ENCODE results near the gene FICD.
"Not testable (repeated sequence)": the region's sequence is repeated elsewhere in the genome, so short reads cannot be mapped to it uniquely, and the experiment has no call there.

The FICD gene

GRCh38 chr12:108538616-108539195, 23.6 kb downstream of the FICD start:
- no peak for DNase-seq

- no peak for DNase-seq
Measured at GRCh38 chr12:108542320-108542719, 27.2 kb downstream of the FICD start.

GRCh38 chr12:108543652-108544051, 28.6 kb downstream of the FICD start:
- no peak for DNase-seq

GRCh38 chr12:108547686-108548085, 32.6 kb downstream of the FICD start:
- no peak for DNase-seq

- DNase-seq = no peak
Measured at GRCh38 chr12:108548954-108549521, 34.0 kb downstream of the FICD start.

GRCh38 chr12:108551535-108551934, 36.5 kb downstream of the FICD start:
- no peak for DNase-seq

- no peak for DNase-seq
Measured at GRCh38 chr12:108553799-108554198, 38.7 kb downstream of the FICD start.

- DNase-seq = not testable (repeated sequence)
Measured at GRCh38 chr12:108555383-108555782, 40.3 kb downstream of the FICD start.

- DNase-seq = no peak
Measured at GRCh38 chr12:108559007-108559655, 44.1 kb downstream of the FICD start.

- no peak for DNase-seq
Measured at GRCh38 chr12:108559748-108560147, 44.7 kb downstream of the FICD start.

GRCh38 chr12:108560321-108560721, 45.2 kb downstream of the FICD start:
- DNase-seq = peak; percentile 22

GRCh38 chr12:108560752-108561719, 46.0 kb downstream of the FICD start, which contains the start of gene SART3:
SART3 (minus strand) TSS chr12:108561173; CDS start chr12:108561154, 19 bp downstream.
- peak; percentile 68 for DNase-seq

GRCh38 chr12:108561852-108562347, 46.8 kb downstream of the FICD start:
- DNase-seq = peak; percentile 6

GRCh38 chr12:108562348-108563135, 47.5 kb downstream of the FICD start, which contains the start of gene ISCU:
ISCU (plus strand) TSS chr12:108562596; CDS start chr12:108562623, 27 bp downstream.
- DNase-seq = peak; percentile 91

- peak; percentile 85 for DNase-seq
Measured at GRCh38 chr12:108563136-108563803, 48.2 kb downstream of the FICD start.

- no peak for DNase-seq
Measured at GRCh38 chr12:108563804-108564151, 48.7 kb downstream of the FICD start.

- DNase-seq = no peak
Measured at GRCh38 chr12:108564724-108565123, 49.6 kb downstream of the FICD start.

GRCh38 chr12:108565146-108565545, 50.1 kb downstream of the FICD start:
- DNase-seq = no peak

GRCh38 chr12:108565976-108566375, 50.9 kb downstream of the FICD start:
- DNase-seq = peak; percentile 64

GRCh38 chr12:108566452-108566851, 51.4 kb downstream of the FICD start:
- DNase-seq = no peak
